Measurements from ENCODE around the gene NDRG3. TPM values are rescaled to one million over a fixed set of nuclear protein-coding genes. Genes with fewer than 3 reads are reported as not detected.

NDRG3 gene
- total and polyA plus RNA-seq, 4 donors, result 3.1 to 6.3 (median 4.5) TPM

GRCh38 chr20:36777576-36777975 lies 31.7 kb upstream of the NDRG3 start:
- Histone ChIP-seq H3K4me1 (ENCODE audit: control insufficient read depth in 4 of 4, insufficient read depth in 4 of 4, low read length in 3 of 4) (peaks cover 0 to 14% (median 10%) of the 10 kb centered on the region in 4 donors), H3K4me3 (ENCODE audit: low read depth in 1 of 3, low read length in 3 of 3) (no peak overlapping the region), H3K9me3 (ENCODE audit: control insufficient read depth in 4 of 4, low read length in 3 of 4) (no peaks in the 10 kb centered on the region), H3K36me3 (ENCODE audit: control insufficient read depth in 4 of 4, insufficient read depth in 3 of 4, low read depth in 1 of 4, low read length in 3 of 4) (no peaks in the 10 kb centered on the region), H3K27me3 (ENCODE audit: control insufficient read depth in 4 of 4, insufficient read depth in 4 of 4, low read length in 3 of 4) (no peaks in the 10 kb centered on the region), H3K9ac (ENCODE audit: low read depth in 1 of 2, low read length in 2 of 2) (no peak overlapping the region), H3K27ac (ENCODE audit: low read depth in 1 of 2, low read length in 2 of 2) (no peak overlapping the region)
- 93% methylated on average over 3 of the region's 3 CpGs for WGBS
- no peak for DNase-seq (ENCODE audit: low spot score)
- TF ChIP-seq YY1 (IDR thresholded peaks at IDR 0.05) (no peak), JUND (IDR thresholded peaks at IDR 0.05) (no peak), MAX (IDR thresholded peaks at IDR 0.05) (no peak), SP1 (IDR thresholded peaks at IDR 0.05) (no peak), EGR1 (IDR thresholded peaks at IDR 0.05; ENCODE audit: low read depth in 2 of 2) (no peak), FOXA1 (IDR thresholded peaks at IDR 0.05) (no peak), ATF3 (IDR thresholded peaks at IDR 0.05) (no peak), TAF1 (conservative IDR thresholded peaks at IDR 0.05) (no peak), NR2F2 (IDR thresholded peaks at IDR 0.05) (no peak), HNF4A (conservative IDR thresholded peaks at IDR 0.05) (no peak), CTCF (IDR thresholded peaks at IDR 0.05; ENCODE audit: low read depth, low read length, missing input control) (no peak), RAD21 (IDR thresholded peaks at IDR 0.05) (no peak)

- H3K4me3 ChIP-seq (ENCODE audit: low read depth in 1 of 3, low read length in 3 of 3), result no peak overlapping the region
- WGBS, result 79% methylated on average over 3 of the region's 3 CpGs
- H3K27ac ChIP-seq (ENCODE audit: low read depth in 1 of 2, low read length in 2 of 2), result no peak overlapping the region
- H3K9me3 ChIP-seq (ENCODE audit: control insufficient read depth in 4 of 4, low read length in 3 of 4), result no peaks in the 10 kb centered on the region
- no peak for TF ChIP-seq HNF4G (IDR thresholded peaks at IDR 0.05)
- TF ChIP-seq TAF1 (conservative IDR thresholded peaks at IDR 0.05), result no peak
- TF ChIP-seq HNF4A (conservative IDR thresholded peaks at IDR 0.05), result no peak
- H3K36me3 ChIP-seq (ENCODE audit: control insufficient read depth in 4 of 4, insufficient read depth in 3 of 4, low read depth in 1 of 4, low read length in 3 of 4), result no peaks in the 10 kb centered on the region
- no peak for DNase-seq (ENCODE audit: low spot score)
- no peak overlapping the region for H3K9ac ChIP-seq (ENCODE audit: low read depth in 1 of 2, low read length in 2 of 2)
- H3K27me3 ChIP-seq (ENCODE audit: control insufficient read depth in 4 of 4, insufficient read depth in 4 of 4, low read length in 3 of 4), result no peaks in the 10 kb centered on the region
- peaks cover 0 to 16% (median 12%) of the 10 kb centered on the region in 4 donors for H3K4me1 ChIP-seq (ENCODE audit: control insufficient read depth in 4 of 4, insufficient read depth in 4 of 4, low read length in 3 of 4)
Observed at GRCh38 chr20:36777167-36777566, 31.3 kb upstream of the NDRG3 start.

- Histone ChIP-seq H3K4me3 (ENCODE audit: low read depth in 1 of 3, low read length in 3 of 3) (no peak overlapping the region), H3K4me1 (ENCODE audit: control insufficient read depth in 4 of 4, insufficient read depth in 4 of 4, low read length in 3 of 4) (peaks cover 0 to 16% (median 12%) of the 10 kb centered on the region in 4 donors), H3K27me3 (ENCODE audit: control insufficient read depth in 4 of 4, insufficient read depth in 4 of 4, low read length in 3 of 4) (no peaks in the 10 kb centered on the region), H3K9ac (ENCODE audit: low read depth in 1 of 2, low read length in 2 of 2) (no peak overlapping the region), H3K27ac (ENCODE audit: low read depth in 1 of 2, low read length in 2 of 2) (no peak overlapping the region), H3K9me3 (ENCODE audit: control insufficient read depth in 4 of 4, low read length in 3 of 4) (no peaks in the 10 kb centered on the region), H3K36me3 (ENCODE audit: control insufficient read depth in 4 of 4, insufficient read depth in 3 of 4, low read depth in 1 of 4, low read length in 3 of 4) (no peaks in the 10 kb centered on the region)
- WGBS, result 86% methylated on average over 3 of the region's 3 CpGs
- DNase-seq (ENCODE audit: low spot score), result no peak
- TF ChIP-seq NR2F2 (IDR thresholded peaks at IDR 0.05) (no peak), FOXA1 (IDR thresholded peaks at IDR 0.05) (no peak), MAX (IDR thresholded peaks at IDR 0.05) (no peak), YY1 (IDR thresholded peaks at IDR 0.05) (no peak), RAD21 (IDR thresholded peaks at IDR 0.05) (no peak), ZBTB33 (IDR thresholded peaks at IDR 0.05) (no peak), TAF1 (conservative IDR thresholded peaks at IDR 0.05) (no peak), CTCF (IDR thresholded peaks at IDR 0.05; ENCODE audit: low read depth, low read length, missing input control) (no peak), GABPA (IDR thresholded peaks at IDR 0.05 in 1 of 2, conservative IDR thresholded peaks at IDR 0.05 in 1 of 2) (no peak), HNF4A (conservative IDR thresholded peaks at IDR 0.05) (no peak), REST (IDR thresholded peaks at IDR 0.05) (no peak), SP1 (IDR thresholded peaks at IDR 0.05) (no peak), EGR1 (IDR thresholded peaks at IDR 0.05; ENCODE audit: low read depth in 2 of 2) (no peak), JUND (IDR thresholded peaks at IDR 0.05) (no peak), RXRA (IDR thresholded peaks at IDR 0.05) (no peak)
Observed at GRCh38 chr20:36775826-36776225, 29.9 kb upstream of the NDRG3 start.

Measured in liver (tissue), 9 donors.